COLO829 (cell line): ENCODE measurements around the gene LRWD1.
"Not testable (repeated sequence)": the region's sequence is repeated elsewhere in the genome, so short reads cannot be mapped to it uniquely, and the experiment has no call there.

Source experiments
- DNase-seq: peaks from one replicate; pipeline ENCODE4 v3.0.0; 2012; ENCODE audit warnings: low spot score

Gene LRWD1

GRCh38 chr7:102469351-102469971 is 4.7 kb downstream of the LRWD1 start:
- no peak for DNase-seq

GRCh38 chr7:102469972-102470825 is 5.4 kb downstream of the LRWD1 start:
- DNase-seq: no peak

GRCh38 chr7:102471791-102472125 is 7.0 kb downstream of the LRWD1 start:
- DNase-seq: no peak

- no peak for DNase-seq
Observed at GRCh38 chr7:102472126-102473041, 7.6 kb downstream of the LRWD1 start.

- no peak for DNase-seq
Observed at GRCh38 chr7:102473271-102473991, 8.6 kb downstream of the LRWD1 start.

GRCh38 chr7:102474116-102474515 is 9.3 kb downstream of the LRWD1 start:
- not testable (repeated sequence) for DNase-seq

GRCh38 chr7:102474736-102475435 is 10.1 kb downstream of the LRWD1 start:
- DNase-seq: not testable (repeated sequence)

GRCh38 chr7:102478314-102479208 is 13.8 kb downstream of the LRWD1 start, which contains the start of gene POLR2J:
TSS of gene POLR2J (minus strand) at chr7:102478922. CDS start at chr7:102478860, 62 bp downstream.
- DNase-seq: not testable (repeated sequence)

- not testable (repeated sequence) for DNase-seq
Observed at GRCh38 chr7:102479209-102479584, 14.4 kb downstream of the LRWD1 start.

- DNase-seq: not testable (repeated sequence)
Observed at GRCh38 chr7:102479982-102480637, 15.3 kb downstream of the LRWD1 start.

GRCh38 chr7:102481962-102482361 is 17.2 kb downstream of the LRWD1 start:
- not testable (repeated sequence) for DNase-seq

- not testable (repeated sequence) for DNase-seq
Observed at GRCh38 chr7:102484317-102484716, 19.5 kb downstream of the LRWD1 start.

- not testable (repeated sequence) for DNase-seq
Observed at GRCh38 chr7:102490529-102491075, 25.8 kb downstream of the LRWD1 start.

GRCh38 chr7:102493220-102493935 is 28.6 kb downstream of the LRWD1 start:
- DNase-seq: not testable (repeated sequence)

GRCh38 chr7:102494026-102494425 is 29.2 kb downstream of the LRWD1 start:
- DNase-seq: not testable (repeated sequence)

GRCh38 chr7:102494473-102495149 is 29.8 kb downstream of the LRWD1 start:
- not testable (repeated sequence) for DNase-seq

- DNase-seq: not testable (repeated sequence)
Observed at GRCh38 chr7:102496861-102497260, 32.1 kb downstream of the LRWD1 start.

GRCh38 chr7:102497308-102497707 is 32.5 kb downstream of the LRWD1 start:
- not testable (repeated sequence) for DNase-seq
